Islet precursor cell (in vitro differentiated cells): ENCODE results near the gene SLC2A9.
"Not testable (repeated sequence)": the region's sequence is repeated elsewhere in the genome, so short reads cannot be mapped to it uniquely, and the experiment has no call there.

Experiments
- DNase-seq: peaks from one replicate; pipeline ENCODE4 v3.0.0-alpha.2; 2018

SLC2A9 gene

DNA sequence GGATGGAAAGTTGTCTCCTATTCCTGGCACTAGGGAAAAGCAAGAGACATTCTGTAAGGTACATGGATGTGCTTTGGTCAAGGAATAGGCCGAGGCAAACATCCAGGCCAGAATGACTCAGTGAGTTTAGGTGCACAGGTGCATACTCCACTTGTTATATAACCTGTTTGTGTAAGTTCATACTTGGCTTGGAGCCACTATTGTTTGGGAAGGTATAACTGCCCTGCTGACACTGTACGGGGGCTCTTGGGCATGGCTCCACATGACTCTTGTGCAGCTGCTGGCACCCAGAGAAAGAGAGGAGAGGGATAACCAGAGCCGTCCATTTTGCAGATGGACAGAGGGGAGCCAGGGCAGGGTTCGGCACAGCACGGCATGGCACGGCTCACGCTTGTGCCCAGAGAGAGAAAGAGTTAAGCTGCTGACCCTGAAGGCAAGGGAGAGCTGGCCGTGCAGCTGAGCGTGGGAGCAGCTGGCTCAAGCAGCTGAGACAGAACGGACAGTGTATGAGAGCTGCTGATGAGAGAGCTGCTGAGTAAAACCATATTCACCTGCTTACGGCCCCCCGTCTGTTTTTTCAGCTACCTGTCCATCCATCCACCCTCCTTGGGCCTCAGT is 98.0 kb downstream of the SLC2A9 start:
- no peak for DNase-seq

GRCh38 chr4:9921326-9921725 is 100.0 kb downstream of the SLC2A9 start:
- no peak for DNase-seq

GRCh38 chr4:9920029-9920428 is 101.3 kb downstream of the SLC2A9 start:
- no peak for DNase-seq

DNA sequence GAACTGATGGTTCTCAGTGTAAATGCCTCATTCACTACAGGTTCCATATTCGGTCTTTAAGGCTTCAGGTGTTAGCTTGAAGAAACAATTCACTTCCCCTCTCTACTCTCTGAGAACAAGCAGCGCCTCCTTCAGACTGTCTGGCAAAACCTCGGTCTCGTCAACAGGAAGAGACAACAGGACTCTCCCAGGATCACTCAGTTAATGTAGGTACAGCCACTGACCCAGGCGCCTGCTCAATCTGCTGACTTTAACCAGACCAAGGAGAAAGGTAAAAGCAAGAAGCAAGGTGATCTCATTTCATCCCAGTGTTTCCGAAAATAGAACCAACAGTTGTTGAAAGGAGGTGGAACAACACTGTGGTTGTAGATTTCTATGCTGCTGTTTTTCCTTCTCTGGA is 102.2 kb downstream of the SLC2A9 start:
- DNase-seq, result no peak

DNA sequence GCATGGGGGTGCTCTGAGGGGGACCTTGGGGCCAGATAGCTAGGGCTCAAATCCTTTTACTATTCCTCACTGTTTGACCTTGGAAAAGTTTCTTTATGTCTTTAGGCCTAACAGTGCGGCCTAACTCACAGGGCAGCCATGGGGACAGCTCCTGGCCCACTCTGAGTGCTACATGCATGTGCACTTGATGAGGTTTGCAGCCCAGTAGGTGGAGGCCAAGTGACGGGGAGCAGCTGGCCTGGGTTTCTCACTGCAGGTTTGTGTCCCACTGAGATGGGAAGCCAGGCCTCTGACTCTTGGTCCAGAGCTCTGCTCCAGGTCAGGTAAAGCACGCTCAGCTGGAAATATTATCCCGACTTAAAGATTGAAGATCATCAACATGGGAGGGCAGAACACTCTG is 102.8 kb downstream of the SLC2A9 start:
- no peak for DNase-seq

- no peak for DNase-seq
Measured at GRCh38 chr4:9916937-9917336, 104.4 kb downstream of the SLC2A9 start.

DNA sequence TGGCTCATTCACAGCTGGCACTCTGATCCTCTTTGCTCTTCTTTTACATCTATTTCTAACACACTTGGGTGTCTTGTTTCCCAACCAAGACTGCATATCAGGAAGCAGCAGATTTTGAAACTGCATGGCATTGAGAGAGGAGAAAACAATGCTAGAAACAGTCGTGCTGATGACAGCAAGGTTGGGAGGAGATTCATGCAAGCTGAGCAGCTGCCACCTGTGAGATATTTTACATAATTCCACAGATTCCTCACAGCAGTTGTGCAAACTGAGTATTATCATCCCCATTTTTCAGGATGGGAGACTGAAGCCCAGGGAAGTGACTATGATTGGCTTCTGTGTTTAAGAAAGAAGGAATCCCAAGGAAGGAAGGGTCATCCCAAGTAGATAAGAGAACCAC is 105.0 kb downstream of the SLC2A9 start:
- DNase-seq, result no peak

GRCh38 chr4:9913846-9914245 is 107.5 kb downstream of the SLC2A9 start:
- no peak for DNase-seq

- DNase-seq, result no peak
Measured at GRCh38 chr4:9906996-9907395, 114.3 kb downstream of the SLC2A9 start.

DNA sequence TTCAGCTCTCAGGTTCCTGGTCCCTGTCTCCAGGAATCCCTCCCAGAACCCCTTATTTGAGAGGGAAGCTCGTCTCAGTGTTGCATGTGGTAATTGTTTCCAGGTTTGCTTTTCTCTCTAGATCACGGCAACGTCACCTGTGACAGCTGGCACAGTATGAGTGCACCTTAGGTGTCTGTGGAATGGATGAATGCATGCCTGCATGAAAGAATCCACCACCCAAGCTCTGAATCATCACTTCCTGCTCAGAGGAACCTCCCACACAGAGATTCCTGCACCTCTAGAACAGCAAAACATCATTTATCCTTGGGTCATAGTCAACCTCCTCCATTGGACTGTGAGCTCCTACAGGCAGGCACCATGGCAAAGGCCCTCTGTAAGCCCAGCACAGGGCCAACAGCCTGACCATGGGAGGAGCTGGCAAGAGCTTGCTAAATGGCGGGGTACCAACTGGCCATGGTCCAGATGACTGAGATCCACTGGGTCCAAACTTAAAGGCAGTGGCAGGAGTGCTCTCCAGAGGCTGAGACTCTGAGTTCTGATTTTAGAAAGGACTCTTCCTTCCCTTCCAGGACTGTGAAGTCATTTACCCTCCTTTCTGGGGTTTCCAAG is 116.2 kb downstream of the SLC2A9 start:
- DNase-seq, result no peak

- DNase-seq, result no peak
Measured at GRCh38 chr4:9903317-9903716, 118.0 kb downstream of the SLC2A9 start.

DNA sequence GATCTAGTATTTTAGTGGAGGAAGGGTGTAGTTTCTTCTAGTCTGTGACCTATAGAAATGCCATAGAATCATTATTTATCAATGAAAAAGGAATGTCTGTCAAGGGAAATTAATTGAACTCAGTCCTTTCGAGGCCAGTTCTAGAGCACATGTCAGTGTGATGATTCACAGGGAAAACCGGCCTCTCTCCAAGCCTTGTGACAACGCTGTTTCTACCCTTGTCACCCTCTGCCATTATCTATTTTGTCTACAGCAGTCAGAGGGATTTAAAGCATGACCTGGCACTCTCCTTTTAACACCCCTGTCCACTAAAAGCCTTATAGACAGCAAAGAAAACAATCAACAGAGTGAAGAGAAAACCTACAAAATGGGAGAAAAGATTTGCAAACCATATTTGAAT is 120.0 kb downstream of the SLC2A9 start:
- no peak for DNase-seq

GRCh38 chr4:9900633-9901032 is 120.7 kb downstream of the SLC2A9 start:
- DNase-seq, result not testable (repeated sequence)

GRCh38 chr4:9899306-9900055 is 121.8 kb downstream of the SLC2A9 start:
- DNase-seq, result no peak

GRCh38 chr4:9898596-9899305 is 122.5 kb downstream of the SLC2A9 start:
- DNase-seq, result peak; percentile 89

GRCh38 chr4:9895333-9895705 is 126.0 kb downstream of the SLC2A9 start:
- no peak for DNase-seq

GRCh38 chr4:9894644-9895332 is 126.5 kb downstream of the SLC2A9 start:
- DNase-seq, result no peak

- DNase-seq, result no peak
Measured at GRCh38 chr4:9893329-9894108, 127.8 kb downstream of the SLC2A9 start.

DNA sequence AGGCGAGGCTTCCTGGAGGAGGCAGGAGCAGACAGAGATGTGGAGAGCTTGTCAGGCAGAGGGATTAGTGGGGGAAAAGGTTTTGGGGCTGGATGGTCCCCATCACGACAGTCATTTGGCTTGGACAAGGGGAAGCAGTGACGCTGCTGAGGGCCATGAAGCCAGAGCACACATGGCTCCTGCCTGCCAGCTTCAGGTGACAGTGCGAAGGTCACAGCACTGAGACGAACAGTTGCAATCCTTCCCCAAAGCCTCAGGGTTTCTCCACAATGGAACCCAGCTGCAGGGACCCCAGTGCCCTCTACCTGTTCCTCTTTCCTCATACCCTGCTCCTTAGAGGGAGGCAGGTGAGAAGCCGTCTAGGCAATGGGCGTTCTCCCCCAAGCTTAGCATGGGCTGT is 129.6 kb downstream of the SLC2A9 start:
- no peak for DNase-seq

- no peak for DNase-seq
Measured at GRCh38 chr4:9891056-9891455, 130.2 kb downstream of the SLC2A9 start.

DNA sequence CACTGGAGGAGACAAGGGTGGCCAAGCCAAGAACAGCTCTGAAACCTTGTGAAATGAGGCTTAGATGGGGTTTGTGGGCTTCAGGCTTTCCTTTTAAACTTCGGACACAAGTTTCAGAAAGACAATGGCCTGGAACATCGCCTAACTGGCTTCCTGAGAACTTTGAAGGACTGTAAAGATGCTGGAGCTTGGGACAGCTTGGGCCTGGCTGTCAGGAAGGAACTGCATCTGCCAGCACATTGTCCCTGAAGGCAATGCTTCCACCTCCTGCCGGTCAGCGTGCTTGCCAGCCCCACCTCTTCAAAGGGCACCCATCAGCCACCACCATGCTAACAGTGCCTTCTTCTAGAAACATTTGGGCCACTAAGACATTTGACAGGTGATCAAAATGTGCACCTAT is 132.0 kb downstream of the SLC2A9 start:
- no peak for DNase-seq

- no peak for DNase-seq
Measured at GRCh38 chr4:9885958-9886357, 135.3 kb downstream of the SLC2A9 start.
